ENCODE results near the gene CST7.
"Not testable (repeated sequence)": the region's sequence is repeated elsewhere in the genome, so short reads cannot be mapped to it uniquely, and the experiment has no call there.

CST7 gene

GRCh38 chr20:24939036-24939435 is 10.0 kb upstream of the CST7 start:
- TF ChIP-seq CTCF (IDR thresholded peaks at IDR 0.05; ENCODE audit: extremely low read depth, missing control alignments), result no peak
- no peak for DNase-seq (ENCODE audit: low spot score)

GRCh38 chr20:24942679-24943078 is 6.4 kb upstream of the CST7 start:
- no peak for DNase-seq (ENCODE audit: low spot score)
- TF ChIP-seq CTCF (IDR thresholded peaks at IDR 0.05; ENCODE audit: extremely low read depth, missing control alignments), result no peak

- no peak for TF ChIP-seq CTCF (IDR thresholded peaks at IDR 0.05; ENCODE audit: extremely low read depth, missing control alignments)
- DNase-seq (ENCODE audit: low spot score), result no peak
Observed at GRCh38 chr20:24943196-24943595, 5.9 kb upstream of the CST7 start.

- TF ChIP-seq CTCF (IDR thresholded peaks at IDR 0.05; ENCODE audit: extremely low read depth, missing control alignments), result no peak
Observed at GRCh38 chr20:24943731-24944130, 5.3 kb upstream of the CST7 start.

GRCh38 chr20:24946376-24946775 is 2.7 kb upstream of the CST7 start:
- DNase-seq (ENCODE audit: low spot score), result not testable (repeated sequence)

More at GRCh38 chr20:24943731-24944130, 5.3 kb upstream of the CST7 start:
- no peak for DNase-seq (ENCODE audit: low spot score)

- DNase-seq (ENCODE audit: low spot score), result not testable (repeated sequence)
Observed at GRCh38 chr20:24948396-24948938, 602 bp upstream of the CST7 start.

GRCh38 chr20:24949756-24950127 is 673 bp downstream of the CST7 start:
- TF ChIP-seq CTCF (IDR thresholded peaks at IDR 0.05; ENCODE audit: extremely low read depth, missing control alignments), result no peak
- DNase-seq (ENCODE audit: low spot score), result no peak

- no peak for DNase-seq (ENCODE audit: low spot score)
- TF ChIP-seq CTCF (IDR thresholded peaks at IDR 0.05; ENCODE audit: extremely low read depth, missing control alignments), result no peak
Observed at GRCh38 chr20:24950128-24950835, 1.2 kb downstream of the CST7 start.
